ENCODE results near the gene LAMB4.

Gene LAMB4

GRCh38 chr7:107976620-107977019 is 153.5 kb downstream of the LAMB4 start:
- in situ Hi-C loops (cut with MboI; ENCODE audit: low sequenced_read_pairs, unreplicated experiment), result no loop called here
- DNase-seq (ENCODE audit: low spot score), result no peak
- TF ChIP-seq, protein P1, sequence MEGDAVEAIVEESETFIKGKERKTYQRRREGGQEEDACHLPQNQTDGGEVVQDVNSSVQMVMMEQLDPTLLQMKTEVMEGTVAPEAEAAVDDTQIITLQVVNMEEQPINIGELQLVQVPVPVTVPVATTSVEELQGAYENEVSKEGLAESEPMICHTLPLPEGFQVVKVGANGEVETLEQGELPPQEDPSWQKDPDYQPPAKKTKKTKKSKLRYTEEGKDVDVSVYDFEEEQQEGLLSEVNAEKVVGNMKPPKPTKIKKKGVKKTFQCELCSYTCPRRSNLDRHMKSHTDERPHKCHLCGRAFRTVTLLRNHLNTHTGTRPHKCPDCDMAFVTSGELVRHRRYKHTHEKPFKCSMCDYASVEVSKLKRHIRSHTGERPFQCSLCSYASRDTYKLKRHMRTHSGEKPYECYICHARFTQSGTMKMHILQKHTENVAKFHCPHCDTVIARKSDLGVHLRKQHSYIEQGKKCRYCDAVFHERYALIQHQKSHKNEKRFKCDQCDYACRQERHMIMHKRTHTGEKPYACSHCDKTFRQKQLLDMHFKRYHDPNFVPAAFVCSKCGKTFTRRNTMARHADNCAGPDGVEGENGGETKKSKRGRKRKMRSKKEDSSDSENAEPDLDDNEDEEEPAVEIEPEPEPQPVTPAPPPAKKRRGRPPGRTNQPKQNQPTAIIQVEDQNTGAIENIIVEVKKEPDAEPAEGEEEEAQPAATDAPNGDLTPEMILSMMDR (IDR thresholded peaks at IDR 0.05; ENCODE audit: borderline replicate concordance, control extremely low read depth, extremely low read depth, insufficient read depth, missing control alignments), result no peak

- DNase-seq (ENCODE audit: low spot score), result no peak
- in situ Hi-C loops (cut with MboI; ENCODE audit: low sequenced_read_pairs, unreplicated experiment), result no loop called here
- TF ChIP-seq, protein P1 (IDR thresholded peaks at IDR 0.05; ENCODE audit: borderline replicate concordance, control extremely low read depth, extremely low read depth, insufficient read depth, missing control alignments), result no peak
These were observed 154.7 kb downstream of the LAMB4 start for GRCh38 chr7:107975394-107976013.

DNA sequence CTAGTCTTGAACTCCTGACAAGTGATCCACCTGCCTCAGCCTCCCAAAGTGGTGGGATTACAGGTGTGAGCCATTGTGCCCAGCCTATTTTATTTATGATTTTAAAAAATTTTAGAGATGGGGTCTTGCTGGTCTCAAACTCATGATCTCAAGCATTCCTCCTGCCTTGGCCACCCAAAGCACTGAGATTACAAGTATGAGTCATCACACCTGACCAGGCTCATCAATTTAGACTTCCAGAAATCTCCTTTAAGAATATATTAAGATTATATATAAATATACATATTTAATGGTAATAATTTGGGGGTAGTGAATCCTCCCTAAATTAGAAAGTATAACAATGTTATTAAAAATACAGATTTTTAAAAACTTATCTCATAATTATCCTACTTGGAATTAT is 156.3 kb downstream of the LAMB4 start:
- TF ChIP-seq, protein P1 (IDR thresholded peaks at IDR 0.05; ENCODE audit: borderline replicate concordance, control extremely low read depth, extremely low read depth, insufficient read depth, missing control alignments), result no peak
- no peak for DNase-seq (ENCODE audit: low spot score)
- in situ Hi-C loops (cut with MboI; ENCODE audit: low sequenced_read_pairs, unreplicated experiment), result no loop called here
